Right ventricle myocardium inferior (tissue), 1 donor: ENCODE data around the gene MAEA. TPM values are rescaled to one million over a fixed set of nuclear protein-coding genes. Genes with fewer than 3 reads are reported as not detected.

Experiments used
- ATAC-seq: fragments of 200-7000 bp; cut with Tn5 transposase; one replicate; pipeline ENCODE4 v1.9.1; 2020; ENCODE audit warnings: mild to moderate bottlenecking, moderate library complexity
- DNase-seq: peaks from one replicate; pipeline ENCODE4 v3.0.0; 2021; ENCODE audit errors: missing footprints
- intact Hi-C: fragments of 100-400 bp; cut with DNase I; formaldehyde crosslinking; loops from one replicate; pipeline ENCODE4 v1.11.0; 2022
- long read RNA-seq: library from polyadenylated mRNA; unstranded; transcript quantifications from one replicate; pipeline ENCODE4 v2.0.0, GENCODE V29; 2021
- total RNA-seq: library from RNA; stranded (reverse); fragmentation: NEBNext Ultra II Directional; extraction: Animal tissue kit (Norgen Biotek cat#: 25700); gene quantifications from one replicate; pipeline ENCODE4 v1.2.1, GENCODE V29; 2021
- donor health status: DM: no; HTN: yes; CAD: no; lungs with severe emphysema.

Gene MAEA
- 50.4 TPM for total RNA-seq
- long read RNA-seq, transcript MAEA-202 (9 exons, 2,222 nt) = major isoform, 47 of 62 reads
- long read RNA-seq, partial matches to known transcripts = 3 of 62 reads
- long read RNA-seq, other reads (novel, unspliced or antisense) = 9 of 62 reads

GRCh38 chr4:1289207-1290164 is at the start of gene MAEA:
TSS of gene MAEA (plus strand) at chr4:1289891. CDS start at chr4:1289914, 23 bp downstream.
- ATAC-seq (peak; percentile 98), DNase-seq (peak; percentile 97)
- intact Hi-C loops = loop anchor here (2.0 kb wide), 2 partner anchors 41 to 57 kb away; partner anchors contain the start of genes CTBP1 and UVSSA

- ATAC-seq = no peak
- DNase-seq = peak; percentile 18
- intact Hi-C loops = no loop called here
Observed at GRCh38 chr4:1239950-1240307, 49.8 kb upstream of the MAEA start.

DNA sequence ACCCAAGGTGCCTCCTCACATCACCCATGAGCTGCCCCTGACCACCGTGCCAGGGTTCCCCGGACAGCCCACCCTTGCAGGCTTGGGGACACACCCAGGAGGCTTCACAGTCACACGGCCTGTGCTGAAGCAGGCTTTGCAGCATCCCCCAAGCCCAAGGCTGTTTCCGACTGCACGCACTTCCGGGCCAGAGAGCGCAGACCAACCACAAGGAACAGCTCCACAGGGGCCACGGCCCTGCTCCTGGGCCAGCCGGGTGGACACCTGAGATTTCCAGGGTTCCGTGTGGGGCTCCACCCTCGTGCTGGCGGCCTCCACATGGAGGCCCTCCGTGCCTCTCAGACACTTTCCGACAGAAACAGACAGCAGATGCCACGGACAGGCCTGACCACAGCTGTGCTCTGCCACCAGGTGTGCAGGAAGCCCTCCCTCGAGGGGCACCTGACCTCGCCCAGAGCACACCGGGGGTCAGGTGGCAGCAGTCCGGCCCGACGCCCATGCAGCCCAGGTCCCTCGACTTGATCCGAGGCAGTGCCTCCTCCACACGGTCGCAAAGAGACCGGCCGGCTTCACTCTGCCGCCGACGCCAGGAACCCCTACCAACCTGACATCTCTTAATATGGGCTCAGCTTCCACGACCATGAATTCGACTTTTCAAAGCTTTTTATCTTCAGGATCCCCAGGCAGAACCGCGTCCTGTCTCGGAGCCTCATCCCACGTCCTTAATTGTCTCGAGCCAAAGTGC is 48.8 kb upstream of the MAEA start:
- intact Hi-C loops = no loop called here
- ATAC-seq (no peak), DNase-seq (peak; percentile 30)

DNA sequence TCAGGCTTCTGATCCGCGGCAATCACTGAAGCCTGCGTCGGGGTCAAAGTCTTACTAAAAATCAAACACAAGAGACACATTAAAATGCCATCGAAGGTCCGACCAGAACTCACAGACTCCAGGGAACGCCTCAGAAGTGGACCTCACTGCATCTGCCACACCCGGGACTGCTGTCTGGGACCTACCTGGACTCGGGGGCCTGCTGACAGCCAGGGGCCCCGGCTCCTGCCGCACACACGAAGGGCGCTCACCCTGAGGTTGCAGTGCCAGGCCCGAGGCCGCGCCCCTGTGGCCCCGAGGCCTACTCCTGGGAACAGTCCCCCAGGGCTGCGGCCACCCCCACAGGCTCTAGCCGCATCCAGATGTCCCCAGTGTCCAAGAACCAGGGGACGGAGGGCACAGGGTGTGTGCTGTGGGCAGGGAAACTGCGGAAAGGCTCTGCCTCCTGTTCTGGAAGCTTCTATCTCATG is 48.2 kb upstream of the MAEA start:
- intact Hi-C loops = no loop called here
- ATAC-seq = no peak
- peak; percentile 58 for DNase-seq

DNA sequence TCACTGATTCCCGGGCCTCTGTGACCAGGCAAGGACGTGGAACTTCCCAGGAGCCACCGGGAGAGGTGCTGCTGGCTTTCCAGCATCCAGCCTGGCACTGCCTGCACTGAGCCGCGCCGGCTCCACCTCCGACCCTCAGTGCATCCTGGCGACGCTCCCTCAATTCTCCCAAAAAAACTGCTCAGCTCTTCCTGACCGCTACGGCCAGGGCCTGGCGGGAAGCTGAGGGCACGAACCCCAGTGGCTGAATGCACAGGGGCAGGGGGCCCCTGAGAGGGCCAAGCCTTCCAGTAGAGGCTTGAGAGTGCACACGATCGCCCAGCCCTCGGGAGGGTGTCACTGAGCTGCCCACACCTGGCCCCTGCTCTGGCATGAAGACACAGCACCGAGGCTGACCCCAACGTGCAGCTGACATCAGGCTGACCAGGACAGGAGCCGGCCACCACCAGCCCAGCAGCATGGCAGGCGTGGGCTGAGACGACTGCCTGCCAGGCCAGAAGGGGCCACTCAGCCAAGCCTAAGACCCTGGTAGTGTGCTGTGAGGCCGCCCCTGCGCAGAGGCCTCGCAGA is 47.7 kb upstream of the MAEA start:
- ATAC-seq (no peak), DNase-seq (peak; percentile 34)
- intact Hi-C loops = no loop called here

GRCh38 chr4:1242506-1243450 is 46.9 kb upstream of the MAEA start:
- intact Hi-C loops = no loop called here
- ATAC-seq (no peak), DNase-seq (peak; percentile 64)

DNA sequence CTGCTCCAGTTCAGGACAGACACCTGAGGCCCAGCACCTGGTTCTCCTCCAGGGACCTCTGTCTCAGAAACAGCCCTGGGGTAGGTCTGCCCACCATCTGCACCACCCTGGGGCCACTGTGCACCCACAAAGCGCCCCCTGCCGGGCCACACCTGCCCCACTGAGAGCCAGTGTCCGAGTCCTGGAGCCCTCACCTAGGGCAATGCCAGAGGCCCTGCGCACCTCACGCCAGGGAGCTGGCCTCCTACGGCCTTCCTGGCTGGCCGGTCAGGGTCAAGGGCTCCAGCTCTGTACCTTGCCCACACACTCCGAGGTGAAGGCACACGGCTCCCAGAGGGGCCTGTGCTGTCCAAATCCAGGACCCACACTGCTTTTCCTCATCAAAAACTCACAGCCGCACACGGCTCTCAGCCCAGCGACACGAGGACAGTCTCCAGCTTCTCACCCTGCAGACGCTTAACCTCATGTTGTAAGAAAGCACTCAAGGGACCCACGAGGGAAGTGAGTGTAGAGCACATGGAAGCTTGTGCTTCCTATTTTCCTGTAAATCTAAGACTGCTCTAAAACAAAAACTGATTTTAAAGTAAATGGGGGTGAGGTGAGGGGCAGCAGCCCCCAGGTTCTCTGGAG is 46.1 kb upstream of the MAEA start:
- DNase-seq (peak; percentile 20), ATAC-seq (no peak)
- intact Hi-C loops = no loop called here

DNA sequence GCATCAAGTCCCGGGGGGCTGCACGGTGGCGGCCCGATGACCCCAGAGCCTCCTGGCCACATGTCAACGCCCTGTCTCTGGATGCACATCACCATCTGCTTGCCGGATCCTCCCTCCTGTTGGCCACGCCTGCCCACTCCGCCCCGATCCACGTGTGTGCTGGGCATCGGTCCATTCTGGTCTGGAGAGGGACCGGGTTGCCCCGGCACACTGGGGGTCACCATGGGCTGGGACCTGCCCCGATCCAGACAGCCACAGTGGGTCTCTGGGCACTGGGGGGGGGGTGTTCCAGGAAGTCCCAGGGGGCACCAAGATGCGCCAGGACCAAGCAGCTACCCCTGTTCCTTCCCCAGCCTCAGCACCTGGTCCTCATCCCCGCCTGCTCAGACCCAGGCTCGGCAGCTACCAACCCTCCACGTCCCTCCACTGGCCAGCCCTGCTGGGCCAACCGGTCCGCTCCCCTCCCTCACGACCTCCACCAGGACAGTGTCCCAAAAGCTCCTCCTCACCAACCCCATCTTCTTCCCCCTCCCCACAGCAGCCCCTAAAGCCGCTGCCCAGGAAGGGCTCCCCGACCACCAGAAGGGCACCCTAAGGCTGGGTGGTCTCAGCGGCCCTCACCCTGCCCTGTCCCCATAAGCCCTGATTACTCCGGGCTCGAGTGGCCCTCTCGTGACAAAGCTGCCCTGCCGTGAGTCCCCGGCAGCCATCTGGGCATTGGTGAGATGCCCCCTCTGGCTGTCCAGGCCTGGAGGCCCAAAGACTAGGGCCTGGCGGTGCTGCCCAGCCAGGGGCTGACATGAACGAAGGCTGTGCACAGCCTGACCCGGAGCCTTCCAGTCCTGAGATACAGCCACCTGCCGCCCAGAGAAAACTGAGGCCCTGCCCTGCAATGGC is 45.4 kb upstream of the MAEA start:
- intact Hi-C loops = no loop called here
- DNase-seq = peak; percentile 64
- no peak for ATAC-seq

GRCh38 chr4:1244978-1245471 is 44.7 kb upstream of the MAEA start:
- intact Hi-C loops = loop anchor here (5.0 kb wide), 1 partner anchor 38 kb away; no protein-coding TSS in a partner anchor
- peak; percentile 50 for DNase-seq
- no peak for ATAC-seq

- ATAC-seq (no peak), DNase-seq (peak; percentile 45)
- intact Hi-C loops = loop anchor here (5.0 kb wide), 1 partner anchor 38 kb away; no protein-coding TSS in a partner anchor
Observed at GRCh38 chr4:1245481-1246051, 44.1 kb upstream of the MAEA start.

DNA sequence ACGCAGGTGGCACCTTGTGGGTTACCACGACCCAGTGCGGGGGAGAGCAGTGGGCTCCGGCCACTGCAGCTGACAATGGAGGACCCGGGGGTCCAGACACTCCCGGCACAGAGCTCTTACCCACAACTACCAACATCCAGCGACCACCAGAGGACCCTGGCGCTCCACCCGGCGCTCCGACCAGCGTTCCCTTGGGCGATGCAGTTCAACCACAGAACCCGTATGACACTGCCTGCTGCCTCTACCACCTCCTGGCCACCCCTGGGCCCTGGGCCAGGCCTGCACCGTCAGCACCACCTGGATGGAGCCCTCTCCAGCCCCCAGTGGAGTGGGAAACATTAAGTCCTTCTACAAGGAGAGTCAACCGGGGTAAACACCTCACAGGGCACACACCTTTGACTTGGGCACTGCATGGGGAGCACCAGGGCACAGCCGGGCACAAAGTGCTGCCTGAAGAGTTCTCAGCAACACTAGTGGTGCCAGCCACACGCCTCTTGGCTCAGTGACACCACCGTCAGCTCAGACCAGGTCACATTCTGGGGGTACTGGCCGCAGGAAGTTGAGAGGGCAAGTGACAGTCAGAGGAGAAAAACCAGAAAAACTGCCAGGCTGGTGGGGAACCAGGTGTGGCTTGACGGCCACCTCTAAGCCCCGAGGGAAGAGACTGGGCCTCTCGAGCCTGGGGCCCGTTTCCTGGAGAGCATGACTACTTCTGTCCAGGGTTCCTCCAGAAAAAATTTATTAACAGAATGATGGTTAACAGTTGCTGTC is 43.4 kb upstream of the MAEA start:
- ATAC-seq (no peak), DNase-seq (peak; percentile 63)
- intact Hi-C loops = loop anchor here (5.0 kb wide), 1 partner anchor 39 kb away; no protein-coding TSS in a partner anchor

- intact Hi-C loops = loop anchor here (5.0 kb wide), 1 partner anchor 40 kb away; no protein-coding TSS in a partner anchor
- ATAC-seq = no peak
- DNase-seq = peak; percentile 71
Observed at GRCh38 chr4:1246901-1247863, 42.5 kb upstream of the MAEA start.

- ATAC-seq (no peak), DNase-seq (no peak)
- intact Hi-C loops = loop anchor here (1.0 to 5.0 kb wide), 3 partner anchors 41 to 98 kb away; partner anchors contain the start of gene MAEA
Observed at GRCh38 chr4:1247864-1248244, 41.8 kb upstream of the MAEA start.
